AG09309 (cell line): ENCODE measurements around the gene RAX2.

Experiments
- DNase-seq: peaks from one replicate; pipeline ENCODE4 v3.0.0-alpha.2; 2010; ENCODE audit warnings: low read depth
- H3K4me3 ChIP-seq: 2 replicates; pipeline ENCODE4 v1.5.1; 2011; ENCODE audit warnings: mild to moderate bottlenecking, low read depth, low read length, moderate library complexity; ENCODE audit not compliant: control insufficient read depth
- CTCF ChIP-seq: IDR thresholded peaks from 2 replicates; pipeline ENCODE4 v1.5.1; 2011; ENCODE audit warnings: mild to moderate bottlenecking, low read depth, low read length, inconsistent platforms; ENCODE audit not compliant: insufficient read depth, control insufficient read depth; ENCODE audit errors: missing control alignments

RAX2 gene

DNA sequence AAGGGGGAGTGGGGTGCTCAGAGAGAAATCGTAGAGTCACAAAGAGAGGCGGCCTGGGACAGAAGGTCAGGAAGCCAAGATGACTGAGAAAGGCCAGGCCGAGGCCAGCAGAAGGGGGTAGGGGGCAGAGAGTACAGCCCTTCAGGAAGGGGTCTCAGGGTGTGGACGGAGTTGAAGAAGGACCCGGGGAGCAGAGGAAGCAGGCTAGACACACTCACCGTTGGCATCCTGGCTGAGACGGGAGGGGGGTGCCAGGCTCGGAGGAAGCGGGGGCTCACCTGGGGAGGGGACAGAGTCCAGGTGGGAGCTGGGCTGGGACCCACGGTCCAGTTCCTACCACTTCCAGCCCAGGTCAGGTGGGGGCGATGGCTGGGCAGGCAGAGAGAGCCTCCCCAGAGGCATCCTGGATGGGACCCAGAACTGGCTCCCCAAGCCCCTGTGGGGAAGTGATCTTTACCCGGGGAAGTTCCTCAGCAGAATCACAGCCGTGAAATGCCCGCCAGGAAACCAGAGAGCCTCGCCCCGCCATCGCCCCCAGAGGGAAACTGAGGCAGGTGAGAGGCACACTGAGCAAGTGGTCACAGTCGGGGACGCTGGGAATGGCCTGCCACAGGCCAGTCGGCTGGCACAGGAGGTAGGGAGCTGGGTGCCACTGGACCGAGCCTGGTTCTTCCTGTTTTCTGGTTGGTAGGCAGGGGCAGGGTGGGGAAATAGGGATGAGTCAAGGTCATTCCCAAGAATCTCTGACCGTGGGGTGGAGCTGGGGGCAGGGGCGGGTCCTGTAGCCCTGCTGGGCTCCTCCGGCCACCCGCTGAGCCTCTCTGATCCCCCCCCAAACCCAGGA is 12.8 kb upstream of the RAX2 start:
- H3K4me3 ChIP-seq = no peak overlapping the region
- TF ChIP-seq CTCF = no peak
- DNase-seq = no peak

- TF ChIP-seq CTCF = peak; percentile 24
- no peak for DNase-seq
- no peak overlapping the region for H3K4me3 ChIP-seq
Observed at GRCh38 chr19:3783660-3784584, 11.9 kb upstream of the RAX2 start.

DNA sequence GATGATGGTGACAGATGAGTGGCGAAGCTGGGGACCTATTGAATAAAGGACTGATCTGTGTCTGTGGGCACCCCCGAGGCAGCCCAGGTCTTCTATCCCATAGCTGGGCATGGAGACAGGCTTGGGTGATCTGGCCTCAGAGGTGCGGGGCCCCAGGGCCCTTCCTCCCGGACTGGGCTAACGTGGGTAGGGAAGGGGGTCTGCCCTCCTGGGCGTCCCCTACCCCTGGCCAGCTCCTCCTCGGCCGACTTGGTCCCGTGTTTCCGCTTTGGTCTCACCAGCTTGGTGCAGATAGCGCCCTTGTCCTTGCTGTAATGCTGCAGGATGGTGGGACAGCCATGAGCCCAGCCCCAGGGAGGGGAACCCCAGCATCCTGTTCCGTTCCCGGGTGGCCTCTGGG is 10.9 kb upstream of the RAX2 start:
- no peak for DNase-seq
- H3K4me3 ChIP-seq = no peak overlapping the region
- TF ChIP-seq CTCF = no peak

GRCh38 chr19:3782330-3782729 is 10.3 kb upstream of the RAX2 start:
- DNase-seq = no peak
- TF ChIP-seq CTCF = no peak
- no peak overlapping the region for H3K4me3 ChIP-seq

DNA sequence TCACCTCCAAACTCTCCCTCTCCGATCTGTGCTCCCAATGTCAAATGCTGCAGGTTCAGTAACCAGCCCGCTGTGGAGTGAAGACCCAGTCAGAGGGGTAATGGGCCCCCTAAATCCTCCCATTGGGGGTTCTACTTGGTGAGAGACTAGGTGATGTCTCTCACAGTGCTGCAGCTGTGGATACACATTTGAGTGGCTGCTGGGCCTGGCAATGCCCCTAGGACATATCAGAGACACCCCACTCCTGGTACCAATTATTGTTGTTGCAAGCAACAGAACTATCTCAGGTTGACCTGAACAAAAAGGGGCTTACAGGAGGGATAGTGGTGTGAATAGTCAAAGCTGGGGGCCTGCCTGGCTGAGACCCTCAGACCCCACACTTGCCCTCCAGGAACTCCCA is 9.6 kb upstream of the RAX2 start:
- TF ChIP-seq CTCF = no peak
- no peak overlapping the region for H3K4me3 ChIP-seq
- no peak for DNase-seq

GRCh38 chr19:3780786-3781304 is 8.8 kb upstream of the RAX2 start:
- no peak for DNase-seq
- H3K4me3 ChIP-seq = no peak overlapping the region
- TF ChIP-seq CTCF = no peak
